ENCODE results near the gene TP53AIP1.

TP53AIP1 gene

GRCh38 chr11:128908391-128909246, 34.1 kb downstream of the TP53AIP1 start:
- no peaks in the 10 kb centered on the region for H3K36me3 ChIP-seq (ENCODE audit: control insufficient read depth, insufficient read depth, low read length)
- H3K4me1 ChIP-seq (ENCODE audit: control insufficient read depth, insufficient read depth, low read length): peaks cover 33% of the 10 kb centered on the region
- H3K9me3 ChIP-seq (ENCODE audit: control insufficient read depth, low read length): no peaks in the 10 kb centered on the region
- no peak overlapping the region for H3K9ac ChIP-seq (ENCODE audit: low read length)
- H3K27me3 ChIP-seq (ENCODE audit: control insufficient read depth, insufficient read depth, low read length): peaks cover 17% of the 10 kb centered on the region
- H3K4me3 ChIP-seq (ENCODE audit: low read length): no peak overlapping the region

- peaks cover 33% of the 10 kb centered on the region for H3K4me1 ChIP-seq (ENCODE audit: control insufficient read depth, insufficient read depth, low read length)
Observed at GRCh38 chr11:128907585-128907984, 35.1 kb downstream of the TP53AIP1 start.

GRCh38 chr11:128906185-128907050, 36.3 kb downstream of the TP53AIP1 start:
- Histone ChIP-seq H3K4me3 (ENCODE audit: low read length) (no peak overlapping the region), H3K9ac (ENCODE audit: low read length) (no peak overlapping the region), H3K9me3 (ENCODE audit: control insufficient read depth, low read length) (no peaks in the 10 kb centered on the region), H3K36me3 (ENCODE audit: control insufficient read depth, insufficient read depth, low read length) (no peaks in the 10 kb centered on the region), H3K27me3 (ENCODE audit: control insufficient read depth, insufficient read depth, low read length) (peaks cover 23% of the 10 kb centered on the region), H3K4me1 (ENCODE audit: control insufficient read depth, insufficient read depth, low read length) (peaks cover 33% of the 10 kb centered on the region)

More at GRCh38 chr11:128907585-128907984, 35.1 kb downstream of the TP53AIP1 start:
- no peaks in the 10 kb centered on the region for H3K36me3 ChIP-seq (ENCODE audit: control insufficient read depth, insufficient read depth, low read length)
- no peak overlapping the region for H3K9ac ChIP-seq (ENCODE audit: low read length)
- no peak overlapping the region for H3K4me3 ChIP-seq (ENCODE audit: low read length)
- no peaks in the 10 kb centered on the region for H3K9me3 ChIP-seq (ENCODE audit: control insufficient read depth, low read length)
- peaks cover 23% of the 10 kb centered on the region for H3K27me3 ChIP-seq (ENCODE audit: control insufficient read depth, insufficient read depth, low read length)

- Histone ChIP-seq H3K36me3 (ENCODE audit: control insufficient read depth, insufficient read depth, low read length) (no peaks in the 10 kb centered on the region), H3K9ac (ENCODE audit: low read length) (peak overlapping the region; percentile 45), H3K4me1 (ENCODE audit: control insufficient read depth, insufficient read depth, low read length) (peaks cover 33% of the 10 kb centered on the region), H3K27me3 (ENCODE audit: control insufficient read depth, insufficient read depth, low read length) (peaks cover 23% of the 10 kb centered on the region), H3K9me3 (ENCODE audit: control insufficient read depth, low read length) (no peaks in the 10 kb centered on the region), H3K4me3 (ENCODE audit: low read length) (no peak overlapping the region)
Observed at GRCh38 chr11:128905345-128906184, 37.1 kb downstream of the TP53AIP1 start.

- Histone ChIP-seq H3K36me3 (ENCODE audit: control insufficient read depth, insufficient read depth, low read length) (no peaks in the 10 kb centered on the region), H3K9ac (ENCODE audit: low read length) (no peak overlapping the region), H3K27me3 (ENCODE audit: control insufficient read depth, insufficient read depth, low read length) (peaks cover 23% of the 10 kb centered on the region), H3K4me3 (ENCODE audit: low read length) (no peak overlapping the region), H3K4me1 (ENCODE audit: control insufficient read depth, insufficient read depth, low read length) (peaks cover 33% of the 10 kb centered on the region), H3K9me3 (ENCODE audit: control insufficient read depth, low read length) (no peaks in the 10 kb centered on the region)
Observed at GRCh38 chr11:128904656-128905344, 37.9 kb downstream of the TP53AIP1 start.

- no peak overlapping the region for H3K4me3 ChIP-seq (ENCODE audit: low read length)
- H3K27me3 ChIP-seq (ENCODE audit: control insufficient read depth, insufficient read depth, low read length): peaks cover 23% of the 10 kb centered on the region
- no peaks in the 10 kb centered on the region for H3K36me3 ChIP-seq (ENCODE audit: control insufficient read depth, insufficient read depth, low read length)
- H3K9ac ChIP-seq (ENCODE audit: low read length): no peak overlapping the region
- no peaks in the 10 kb centered on the region for H3K9me3 ChIP-seq (ENCODE audit: control insufficient read depth, low read length)
- H3K4me1 ChIP-seq (ENCODE audit: control insufficient read depth, insufficient read depth, low read length): peaks cover 31% of the 10 kb centered on the region
Observed at GRCh38 chr11:128904303-128904655, 38.4 kb downstream of the TP53AIP1 start.

- H3K9ac ChIP-seq (ENCODE audit: low read length): no peak overlapping the region
- H3K36me3 ChIP-seq (ENCODE audit: control insufficient read depth, insufficient read depth, low read length): no peaks in the 10 kb centered on the region
- H3K27me3 ChIP-seq (ENCODE audit: control insufficient read depth, insufficient read depth, low read length): peaks cover 23% of the 10 kb centered on the region
- no peaks in the 10 kb centered on the region for H3K9me3 ChIP-seq (ENCODE audit: control insufficient read depth, low read length)
- peaks cover 22% of the 10 kb centered on the region for H3K4me1 ChIP-seq (ENCODE audit: control insufficient read depth, insufficient read depth, low read length)
- no peak overlapping the region for H3K4me3 ChIP-seq (ENCODE audit: low read length)
Observed at GRCh38 chr11:128903248-128904061, 39.2 kb downstream of the TP53AIP1 start.

GRCh38 chr11:128902515-128903066, 40.1 kb downstream of the TP53AIP1 start:
- Histone ChIP-seq H3K4me3 (ENCODE audit: low read length) (no peak overlapping the region), H3K36me3 (ENCODE audit: control insufficient read depth, insufficient read depth, low read length) (no peaks in the 10 kb centered on the region), H3K27me3 (ENCODE audit: control insufficient read depth, insufficient read depth, low read length) (peaks cover 23% of the 10 kb centered on the region), H3K9me3 (ENCODE audit: control insufficient read depth, low read length) (no peaks in the 10 kb centered on the region), H3K4me1 (ENCODE audit: control insufficient read depth, insufficient read depth, low read length) (peaks cover 14% of the 10 kb centered on the region), H3K9ac (ENCODE audit: low read length) (no peak overlapping the region)

GRCh38 chr11:128901653-128902514, 40.8 kb downstream of the TP53AIP1 start:
- Histone ChIP-seq H3K9ac (ENCODE audit: low read length) (no peak overlapping the region), H3K36me3 (ENCODE audit: control insufficient read depth, insufficient read depth, low read length) (no peaks in the 10 kb centered on the region), H3K9me3 (ENCODE audit: control insufficient read depth, low read length) (no peaks in the 10 kb centered on the region), H3K4me1 (ENCODE audit: control insufficient read depth, insufficient read depth, low read length) (peaks cover 14% of the 10 kb centered on the region), H3K27me3 (ENCODE audit: control insufficient read depth, insufficient read depth, low read length) (peaks cover 17% of the 10 kb centered on the region), H3K4me3 (ENCODE audit: low read length) (no peak overlapping the region)

GRCh38 chr11:128900468-128900867, 42.2 kb downstream of the TP53AIP1 start:
- Histone ChIP-seq H3K4me1 (ENCODE audit: control insufficient read depth, insufficient read depth, low read length) (peaks cover 11% of the 10 kb centered on the region), H3K9me3 (ENCODE audit: control insufficient read depth, low read length) (no peaks in the 10 kb centered on the region), H3K27me3 (ENCODE audit: control insufficient read depth, insufficient read depth, low read length) (peaks cover 9% of the 10 kb centered on the region), H3K9ac (ENCODE audit: low read length) (no peak overlapping the region), H3K4me3 (ENCODE audit: low read length) (no peak overlapping the region), H3K36me3 (ENCODE audit: control insufficient read depth, insufficient read depth, low read length) (no peaks in the 10 kb centered on the region)

All from mucosa of stomach (tissue), 1 donor.